Stimulated activated CD4-positive, alpha-beta T cell treated with anti-CD3 and anti-CD28 coated beads, TNF-alpha, amount 100 ng/mL, for 1 hour (primary cell): ENCODE data around the gene SRRM1.
"Not testable (repeated sequence)": the region's sequence is repeated elsewhere in the genome, so short reads cannot be mapped to it uniquely, and the experiment has no call there.

Source experiments
- DNase-seq, 3 donors: peaks; one replicate each; pipeline ENCODE4 v3.0.0-alpha.2; 2020; ENCODE audit warnings: low read depth in 3 of 3, low spot score in 1 of 3

Gene SRRM1

GRCh38 chr1:24643363-24644099 is 429 bp downstream of the SRRM1 start:
- DNase-seq: no peak

GRCh38 chr1:24644100-24644384 is 940 bp downstream of the SRRM1 start:
- DNase-seq: no peak

GRCh38 chr1:24648919-24649318 is 5.8 kb downstream of the SRRM1 start:
- no peak for DNase-seq

GRCh38 chr1:24652382-24652781 is 9.3 kb downstream of the SRRM1 start:
- no peak for DNase-seq

GRCh38 chr1:24654010-24654409 is 10.9 kb downstream of the SRRM1 start:
- DNase-seq: no peak

- no peak for DNase-seq
Measured at GRCh38 chr1:24656046-24656445, 12.9 kb downstream of the SRRM1 start.

GRCh38 chr1:24657781-24658180 is 14.7 kb downstream of the SRRM1 start:
- DNase-seq: no peak

GRCh38 chr1:24659166-24659904 is 16.2 kb downstream of the SRRM1 start:
- DNase-seq: no peak

- DNase-seq: no peak
Measured at GRCh38 chr1:24659993-24660665, 17.0 kb downstream of the SRRM1 start.

- DNase-seq: no peak
Measured at GRCh38 chr1:24664507-24665033, 21.5 kb downstream of the SRRM1 start.

GRCh38 chr1:24666794-24667193 is 23.7 kb downstream of the SRRM1 start:
- no peak for DNase-seq

- not testable (repeated sequence) for DNase-seq
Measured at GRCh38 chr1:24671372-24671771, 28.3 kb downstream of the SRRM1 start.

- DNase-seq: not testable (repeated sequence)
Measured at GRCh38 chr1:24672686-24673085, 29.6 kb downstream of the SRRM1 start.

GRCh38 chr1:24673341-24673740 is 30.2 kb downstream of the SRRM1 start:
- no peak for DNase-seq

GRCh38 chr1:24678421-24678820 is 35.3 kb downstream of the SRRM1 start:
- DNase-seq: not testable (repeated sequence)

- no peak for DNase-seq
Measured at GRCh38 chr1:24679725-24680124, 36.6 kb downstream of the SRRM1 start.

GRCh38 chr1:24683713-24684162 is 40.6 kb downstream of the SRRM1 start:
- no peak for DNase-seq

GRCh38 chr1:24688033-24688432 is 44.9 kb downstream of the SRRM1 start:
- DNase-seq: no peak

- DNase-seq: peak in 2 of 3 donors; percentile 25 to 35
Measured at GRCh38 chr1:24688621-24689195, 45.6 kb downstream of the SRRM1 start.

GRCh38 chr1:24691051-24691450 is 47.9 kb downstream of the SRRM1 start:
- no peak for DNase-seq

GRCh38 chr1:24692351-24692980 is 49.4 kb downstream of the SRRM1 start:
- DNase-seq: no peak
